Activated CD8-positive, alpha-beta memory T cell treated with anti-CD3 and anti-CD28 coated beads for 48 hours (primary cell): Measurements from ENCODE around the gene PFKL.
"Not testable (repeated sequence)": the region's sequence is repeated elsewhere in the genome, so short reads cannot be mapped to it uniquely, and the experiment has no call there.

Source experiments
- DNase-seq, 3 experiments: peaks; one replicate each; pipeline ENCODE4 v3.0.0-alpha.2; 2020; ENCODE audit warnings: low read depth in 2 of 3, low spot score in 2 of 3

Gene PFKL

GRCh38 chr21:44338971-44339910 lies 39.4 kb downstream of the PFKL start, which contains the start of gene CFAP410:
Gene CFAP410 (minus strand): TSS chr21:44339390. CDS start chr21:44339194, 196 bp downstream.
- peak; percentile 85 to 92 (median 89) for DNase-seq

GRCh38 chr21:44341726-44342458 lies 42.0 kb downstream of the PFKL start:
- not testable (repeated sequence) for DNase-seq

GRCh38 chr21:44342981-44343380 lies 43.1 kb downstream of the PFKL start:
- not testable (repeated sequence) for DNase-seq

- DNase-seq: no peak
These were observed 44.8 kb downstream of the PFKL start for GRCh38 chr21:44344541-44345183.

GRCh38 chr21:44345495-44345894 lies 45.6 kb downstream of the PFKL start:
- no peak for DNase-seq

GRCh38 chr21:44347911-44348451 lies 48.1 kb downstream of the PFKL start:
- no peak for DNase-seq

GRCh38 chr21:44348861-44349260 lies 49.0 kb downstream of the PFKL start:
- DNase-seq: no peak

GRCh38 chr21:44349416-44349846 lies 49.6 kb downstream of the PFKL start:
- DNase-seq: no peak

- DNase-seq: no peak
These were observed 50.3 kb downstream of the PFKL start for GRCh38 chr21:44349847-44350772.

GRCh38 chr21:44350773-44351481 lies 51.1 kb downstream of the PFKL start:
- no peak for DNase-seq

- no peak for DNase-seq
These were observed 51.8 kb downstream of the PFKL start for GRCh38 chr21:44351535-44352252.

GRCh38 chr21:44352253-44352860 lies 52.5 kb downstream of the PFKL start:
- no peak for DNase-seq

GRCh38 chr21:44353191-44353970 lies 53.5 kb downstream of the PFKL start, which contains the start of gene TRPM2:
Gene TRPM2 (plus strand): TSS chr21:44353621. CDS start chr21:44353701, 80 bp downstream.
- DNase-seq: no peak

GRCh38 chr21:44354001-44354405 lies 54.1 kb downstream of the PFKL start:
- no peak for DNase-seq

GRCh38 chr21:44354775-44355771 lies 55.2 kb downstream of the PFKL start:
- no peak for DNase-seq

- no peak for DNase-seq
These were observed 56.3 kb downstream of the PFKL start for GRCh38 chr21:44356160-44356559.
